PC-3 (cell line): ENCODE data around the gene CCR4.

ENCODE experiments used
- EZH2 ChIP-seq: fragments of 300-600 bp; sonication (generic); IDR thresholded peaks from one replicate; pipeline ENCODE4 v1.6.1; 2017; ENCODE audit warnings: antibody characterized with exemption, mild to moderate bottlenecking, low read length; ENCODE audit not compliant: unreplicated experiment
- EZH2phosphoT487 ChIP-seq: fragments of 300-600 bp; sonication (generic); IDR thresholded peaks from 2 replicates; pipeline ENCODE4 v1.6.1; 2018; ENCODE audit warnings: mild to moderate bottlenecking, antibody characterized with exemption, low read length, borderline replicate concordance
- TF ChIP-seq, protein P1 (sequence below): fragments of 300-600 bp; sonication (generic); conservative IDR thresholded peaks from 2 replicates; pipeline ENCODE4 v1.5.1; 2017; ENCODE audit warnings: antibody characterized with exemption, low read depth, mild to moderate bottlenecking, low read length

DNA sequence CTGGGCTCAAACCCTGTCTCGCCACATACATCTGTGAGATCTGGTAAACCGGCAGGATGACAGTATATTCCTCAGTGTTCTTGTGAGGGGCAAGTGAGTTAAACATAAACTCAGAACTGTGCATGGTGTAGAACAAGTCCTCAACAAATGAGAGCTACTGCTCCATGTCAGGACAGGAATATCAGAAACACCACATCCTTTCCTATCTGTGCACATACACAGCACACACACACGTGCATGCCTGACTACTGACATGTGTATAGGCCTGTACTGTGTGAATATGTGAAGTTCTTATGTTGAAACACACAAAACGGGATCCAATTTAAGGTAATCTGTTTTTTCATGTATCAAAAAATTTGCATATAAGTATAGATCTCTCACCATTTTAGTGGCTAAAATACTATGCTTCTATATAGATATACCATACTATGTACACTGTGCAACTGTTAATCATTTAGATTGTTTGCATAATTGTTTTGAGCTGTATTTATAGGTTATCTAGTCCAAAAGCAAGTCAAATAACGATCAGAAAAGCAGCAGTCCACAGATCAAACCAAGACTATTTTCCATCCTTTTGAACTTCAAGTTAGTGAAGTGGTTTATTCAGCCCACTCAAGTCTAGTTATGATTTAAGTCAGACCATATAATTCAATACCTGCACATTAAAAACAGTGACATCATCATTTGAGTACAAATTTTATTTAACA lies 44.8 kb downstream of the CCR4 start:
- TF ChIP-seq, protein P1, sequence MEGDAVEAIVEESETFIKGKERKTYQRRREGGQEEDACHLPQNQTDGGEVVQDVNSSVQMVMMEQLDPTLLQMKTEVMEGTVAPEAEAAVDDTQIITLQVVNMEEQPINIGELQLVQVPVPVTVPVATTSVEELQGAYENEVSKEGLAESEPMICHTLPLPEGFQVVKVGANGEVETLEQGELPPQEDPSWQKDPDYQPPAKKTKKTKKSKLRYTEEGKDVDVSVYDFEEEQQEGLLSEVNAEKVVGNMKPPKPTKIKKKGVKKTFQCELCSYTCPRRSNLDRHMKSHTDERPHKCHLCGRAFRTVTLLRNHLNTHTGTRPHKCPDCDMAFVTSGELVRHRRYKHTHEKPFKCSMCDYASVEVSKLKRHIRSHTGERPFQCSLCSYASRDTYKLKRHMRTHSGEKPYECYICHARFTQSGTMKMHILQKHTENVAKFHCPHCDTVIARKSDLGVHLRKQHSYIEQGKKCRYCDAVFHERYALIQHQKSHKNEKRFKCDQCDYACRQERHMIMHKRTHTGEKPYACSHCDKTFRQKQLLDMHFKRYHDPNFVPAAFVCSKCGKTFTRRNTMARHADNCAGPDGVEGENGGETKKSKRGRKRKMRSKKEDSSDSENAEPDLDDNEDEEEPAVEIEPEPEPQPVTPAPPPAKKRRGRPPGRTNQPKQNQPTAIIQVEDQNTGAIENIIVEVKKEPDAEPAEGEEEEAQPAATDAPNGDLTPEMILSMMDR, result no peak
- TF ChIP-seq EZH2phosphoT487 (no peak), EZH2 (no peak)
